Upper lobe of right lung (tissue), 1 donor: Measurements from ENCODE around the gene NCS1. TPM values are rescaled to one million over a fixed set of nuclear protein-coding genes. Genes with fewer than 3 reads are reported as not detected.

Experiments
- ATAC-seq: fragments of 200-7000 bp; cut with Tn5 transposase; one replicate; pipeline ENCODE4 v1.9.1; 2020; ENCODE audit warnings: mild to moderate bottlenecking, moderate library complexity
- DNase-seq: peaks from one replicate; pipeline ENCODE4 v3.0.0-alpha.2; 2020
- H3K27ac ChIP-seq: fragments of 200-600 bp; one replicate; pipeline ENCODE4 v1.8.0; 2022
- H3K27me3 ChIP-seq: fragments of 200-600 bp; one replicate; pipeline ENCODE4 v1.8.0; 2022; ENCODE audit warnings: mild to moderate bottlenecking
- H3K36me3 ChIP-seq: fragments of 200-600 bp; one replicate; pipeline ENCODE4 v1.8.0; 2022
- H3K4me1 ChIP-seq: fragments of 200-600 bp; one replicate; pipeline ENCODE4 v1.8.0; 2022
- H3K4me3 ChIP-seq: fragments of 200-600 bp; one replicate; pipeline ENCODE4 v1.8.0; 2022; ENCODE audit warnings: mild to moderate bottlenecking
- H3K9me3 ChIP-seq: fragments of 200-600 bp; one replicate; pipeline ENCODE4 v1.8.0; 2022
- CTCF ChIP-seq: fragments of 200-600 bp; IDR thresholded peaks from one replicate; pipeline ENCODE4 v1.8.0; 2022; ENCODE audit warnings: antibody characterized with exemption
- intact Hi-C: fragments of 100-400 bp; cut with DNase I; formaldehyde crosslinking; loops from one replicate; pipeline ENCODE4 v1.11.0; 2022
- total RNA-seq: library from RNA; stranded (reverse); fragmentation: NEBNext Ultra II Directional; extraction: Animal tissue kit (Norgen Biotek cat#: 25700); gene quantifications from one replicate; pipeline ENCODE4 v1.2.1, GENCODE V29; 2021
- donor health status: DM: no; HTN: yes; CAD: no; lungs with severe emphysema.

Gene NCS1
- total RNA-seq, 1 donor from 2014 or later, result 5.7 TPM

- no peak for DNase-seq
- ATAC-seq, result no peak
- intact Hi-C loops, result no loop called here
- Histone ChIP-seq H3K27ac (no peak overlapping the region), H3K4me3 (no peak overlapping the region), H3K4me1 (peaks cover 6% of the 10 kb centered on the region), H3K27me3 (peaks cover 25% of the 10 kb centered on the region), H3K36me3 (no peaks in the 10 kb centered on the region), H3K9me3 (no peaks in the 10 kb centered on the region)
- TF ChIP-seq CTCF, result no peak
Measured at GRCh38 chr9:130260816-130261765, 88.9 kb downstream of the NCS1 start.

- H3K4me1 ChIP-seq, result peaks cover 7% of the 10 kb centered on the region
- no peaks in the 10 kb centered on the region for H3K9me3 ChIP-seq
- H3K27me3 ChIP-seq, result peaks cover 34% of the 10 kb centered on the region
- H3K36me3 ChIP-seq, result no peaks in the 10 kb centered on the region
- DNase-seq (no peak), ATAC-seq (no peak)
- intact Hi-C loops, result no loop called here
- no peak overlapping the region for H3K27ac ChIP-seq
- no peak overlapping the region for H3K4me3 ChIP-seq
- no peak for TF ChIP-seq CTCF
Measured at GRCh38 chr9:130262061-130262745, 90.0 kb downstream of the NCS1 start.

GRCh38 chr9:130262771-130263170, 90.6 kb downstream of the NCS1 start:
- intact Hi-C loops, result no loop called here
- H3K9me3 ChIP-seq, result no peaks in the 10 kb centered on the region
- no peak overlapping the region for H3K27ac ChIP-seq
- no peaks in the 10 kb centered on the region for H3K36me3 ChIP-seq
- H3K4me3 ChIP-seq, result no peak overlapping the region
- no peak for TF ChIP-seq CTCF
- DNase-seq (no peak), ATAC-seq (no peak)
- peaks cover 7% of the 10 kb centered on the region for H3K4me1 ChIP-seq
- H3K27me3 ChIP-seq, result peaks cover 34% of the 10 kb centered on the region

- Histone ChIP-seq H3K4me3 (no peak overlapping the region), H3K36me3 (no peaks in the 10 kb centered on the region), H3K27ac (no peak overlapping the region), H3K4me1 (peaks cover 7% of the 10 kb centered on the region), H3K27me3 (peaks cover 32% of the 10 kb centered on the region), H3K9me3 (no peaks in the 10 kb centered on the region)
- intact Hi-C loops, result no loop called here
- DNase-seq (no peak), ATAC-seq (no peak)
- no peak for TF ChIP-seq CTCF
Measured at GRCh38 chr9:130263601-130264413, 91.6 kb downstream of the NCS1 start.
